Fibroblast of mammary gland (primary cell): ENCODE data around the gene LEKR1.

Experiments used
- DNase-seq: peaks from one replicate; pipeline ENCODE4 v3.0.0-alpha.2; 2010; ENCODE audit warnings: low read depth
- H3K4me3 ChIP-seq: 2 replicates; pipeline ENCODE4 v1.5.1; 2011; ENCODE audit warnings: low read depth, mild to moderate bottlenecking, low read length, moderate library complexity; ENCODE audit not compliant: control insufficient read depth
- TF ChIP-seq, protein P1 (sequence below): conservative IDR thresholded peaks from 2 replicates; pipeline ENCODE4 v1.5.1; 2011; ENCODE audit warnings: low read depth, low read length, inconsistent platforms; ENCODE audit not compliant: control insufficient read depth, insufficient read depth

The LEKR1 gene

DNA sequence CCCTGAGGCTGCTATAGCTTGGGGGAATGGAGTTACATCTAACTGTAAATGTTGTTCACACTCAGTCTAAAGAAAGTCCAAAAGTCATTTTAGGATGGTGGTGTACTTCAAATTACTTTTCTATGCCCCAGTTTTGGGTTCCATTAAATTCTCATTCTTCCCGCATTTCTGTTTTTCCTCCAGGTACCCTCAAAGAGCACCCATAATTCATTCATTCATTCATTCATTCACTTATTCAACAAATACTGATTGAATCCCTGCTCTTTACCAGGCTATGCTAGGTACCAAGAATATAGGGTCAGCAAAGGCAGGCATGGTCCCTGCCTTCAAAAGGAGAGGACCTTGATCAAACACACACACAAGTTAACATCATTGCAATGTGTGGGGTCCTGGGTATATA, 257.7 kb downstream of the LEKR1 start:
- H3K4me3 ChIP-seq, result no peak overlapping the region
- DNase-seq, result no peak
- TF ChIP-seq, protein P1, sequence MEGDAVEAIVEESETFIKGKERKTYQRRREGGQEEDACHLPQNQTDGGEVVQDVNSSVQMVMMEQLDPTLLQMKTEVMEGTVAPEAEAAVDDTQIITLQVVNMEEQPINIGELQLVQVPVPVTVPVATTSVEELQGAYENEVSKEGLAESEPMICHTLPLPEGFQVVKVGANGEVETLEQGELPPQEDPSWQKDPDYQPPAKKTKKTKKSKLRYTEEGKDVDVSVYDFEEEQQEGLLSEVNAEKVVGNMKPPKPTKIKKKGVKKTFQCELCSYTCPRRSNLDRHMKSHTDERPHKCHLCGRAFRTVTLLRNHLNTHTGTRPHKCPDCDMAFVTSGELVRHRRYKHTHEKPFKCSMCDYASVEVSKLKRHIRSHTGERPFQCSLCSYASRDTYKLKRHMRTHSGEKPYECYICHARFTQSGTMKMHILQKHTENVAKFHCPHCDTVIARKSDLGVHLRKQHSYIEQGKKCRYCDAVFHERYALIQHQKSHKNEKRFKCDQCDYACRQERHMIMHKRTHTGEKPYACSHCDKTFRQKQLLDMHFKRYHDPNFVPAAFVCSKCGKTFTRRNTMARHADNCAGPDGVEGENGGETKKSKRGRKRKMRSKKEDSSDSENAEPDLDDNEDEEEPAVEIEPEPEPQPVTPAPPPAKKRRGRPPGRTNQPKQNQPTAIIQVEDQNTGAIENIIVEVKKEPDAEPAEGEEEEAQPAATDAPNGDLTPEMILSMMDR, result no peak

DNA sequence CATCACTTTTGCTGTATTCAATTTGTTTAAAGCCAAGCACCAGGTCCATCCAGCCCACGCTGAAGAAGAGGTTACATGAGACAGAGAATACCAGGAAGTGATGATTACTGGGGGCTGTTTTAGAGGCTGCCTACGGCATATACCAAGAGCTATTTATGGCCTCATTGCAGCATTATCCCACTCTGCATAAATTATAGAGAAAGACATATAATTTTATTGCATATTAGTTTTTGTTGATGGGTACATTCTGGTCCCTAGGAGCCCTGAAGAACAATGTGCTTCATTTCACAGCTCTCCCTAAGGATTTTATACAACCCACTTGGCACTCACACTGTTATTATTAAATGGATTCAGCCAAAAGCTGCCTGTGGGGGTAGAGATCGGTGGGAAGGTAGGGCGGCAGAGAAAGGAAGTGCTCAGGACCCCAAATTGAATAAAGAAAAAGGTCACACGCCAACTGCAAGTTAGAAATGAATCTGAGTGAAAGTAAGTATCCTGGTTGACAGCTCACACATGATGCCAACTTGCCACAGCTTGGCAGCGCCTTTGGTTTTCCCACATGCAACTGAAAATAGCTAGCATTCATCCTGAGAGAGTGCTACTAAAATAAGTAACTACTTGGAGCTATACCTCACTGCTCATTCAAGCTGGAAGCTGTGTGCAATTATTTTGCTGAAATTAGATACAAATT, 260.1 kb downstream of the LEKR1 start:
- H3K4me3 ChIP-seq, result no peak overlapping the region
- TF ChIP-seq, protein P1, result no peak
- DNase-seq, result no peak

DNA sequence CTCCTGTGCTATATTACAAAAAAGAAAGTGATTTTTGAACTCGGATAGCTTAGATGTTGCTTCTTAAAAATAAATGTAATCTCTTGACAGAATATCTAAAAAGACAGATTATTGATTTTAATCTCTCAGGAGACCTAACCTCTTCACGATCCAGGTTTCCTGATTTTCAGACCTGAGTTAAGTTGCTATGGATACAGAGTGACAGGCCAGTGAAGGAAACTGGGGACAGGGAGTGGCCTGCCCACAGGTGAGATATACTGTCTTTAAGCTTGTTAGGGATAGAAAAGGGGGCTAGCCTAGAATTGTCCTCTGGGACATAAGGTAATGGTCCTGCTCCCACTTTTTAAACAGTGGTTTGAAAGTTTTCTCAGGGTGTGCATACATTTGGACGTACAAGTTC, 260.6 kb downstream of the LEKR1 start:
- TF ChIP-seq, protein P1, result no peak
- H3K4me3 ChIP-seq, result no peak overlapping the region
- no peak for DNase-seq

DNA sequence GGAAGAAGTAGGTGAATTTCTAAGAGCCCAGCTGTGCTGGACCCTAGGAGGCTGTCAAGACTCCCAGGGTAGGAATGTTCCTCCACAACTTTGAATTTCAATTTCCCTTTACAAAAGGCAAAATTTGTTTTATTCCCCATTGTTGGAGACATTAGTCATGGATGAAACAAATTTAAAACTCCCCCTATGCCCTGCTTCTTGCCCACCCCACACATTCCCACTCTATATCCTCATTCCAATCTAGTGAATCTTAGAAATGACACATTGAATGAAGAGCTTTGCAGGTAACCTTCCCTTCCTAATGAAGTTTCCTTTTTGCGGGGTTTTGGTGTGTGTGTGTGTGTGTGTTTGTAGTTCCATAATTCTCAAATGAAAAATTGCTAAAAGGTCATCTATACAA, 261.2 kb downstream of the LEKR1 start:
- no peak overlapping the region for H3K4me3 ChIP-seq
- TF ChIP-seq, protein P1, result no peak
- no peak for DNase-seq

GRCh38 chr3:157087780-157088600, 261.8 kb downstream of the LEKR1 start:
- TF ChIP-seq, protein P1, result no peak
- peak overlapping the region; percentile 48 for H3K4me3 ChIP-seq
- DNase-seq, result peak; percentile 56

DNA sequence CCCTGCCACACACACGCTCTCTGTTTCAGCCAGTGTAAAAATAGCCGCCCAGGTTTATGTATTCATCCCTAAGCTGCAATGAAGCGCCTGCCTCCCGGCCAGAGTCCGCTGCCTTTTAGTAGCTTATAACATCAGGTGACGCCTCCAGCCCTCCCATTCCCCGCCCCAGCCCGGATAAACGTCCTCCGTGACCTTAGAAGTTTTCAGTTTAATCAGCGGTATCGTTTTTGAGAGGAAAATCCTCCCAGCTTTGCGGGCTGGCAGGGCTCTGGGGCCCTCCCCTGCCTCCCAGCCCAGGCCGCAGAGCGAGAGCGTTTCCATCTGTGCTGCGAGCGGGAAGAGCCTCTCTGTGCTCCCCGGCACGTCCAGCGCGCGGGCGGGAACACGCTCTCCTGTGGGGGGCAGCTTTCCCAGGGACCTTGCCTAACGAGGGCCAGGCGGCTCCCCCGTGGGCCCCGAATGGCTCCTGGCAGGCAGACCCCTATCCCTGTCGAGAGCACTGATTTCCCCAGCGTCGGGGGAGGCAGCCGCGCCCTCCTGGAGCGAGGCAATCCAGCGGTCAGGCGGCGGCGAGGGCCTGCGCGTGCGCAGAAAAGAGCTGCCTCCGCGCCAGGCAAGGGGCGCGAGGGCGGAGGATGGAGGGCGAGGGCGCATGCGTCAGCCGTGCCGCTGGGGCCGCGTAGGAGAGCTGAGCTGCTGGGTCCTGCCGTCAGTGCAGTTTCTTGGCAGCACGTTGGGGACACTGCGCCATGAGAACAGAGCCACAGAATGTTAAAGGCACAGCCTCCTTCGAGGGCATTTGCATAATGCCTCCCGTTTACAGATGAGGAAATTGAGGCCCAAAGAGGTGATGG, 262.7 kb downstream of the LEKR1 start:
- TF ChIP-seq, protein P1, result no peak
- peak overlapping the region; percentile 48 for H3K4me3 ChIP-seq
- DNase-seq, result peak; percentile 94
